ENCODE data around the gene MYO3A. TPM values are rescaled to one million over a fixed set of nuclear protein-coding genes. Genes with fewer than 3 reads are reported as not detected.

MYO3A gene
- polyA plus RNA-seq, 1 donor (not counting 4 experiments of a cell fraction or from before 2014, with no cell fraction given) = not detected

- Histone ChIP-seq H3K4me2 (ENCODE audit: control insufficient read depth, extremely low read depth, insufficient read depth, low read depth, low read length) (no peak overlapping the region), H3K79me2 (ENCODE audit: control insufficient read depth, insufficient read depth, low read length) (no peaks in the 10 kb centered on the region), H3K9me3 (ENCODE audit: control insufficient read depth, low read depth, low read length) (no peaks in the 10 kb centered on the region), H3K27ac (ENCODE audit: control insufficient read depth, insufficient read depth, low read length) (no peak overlapping the region), H2AFZ (ENCODE audit: control insufficient read depth, low read length) (no peak overlapping the region), H3K9ac (ENCODE audit: control insufficient read depth, extremely low read depth, insufficient read depth, low read length) (no peak overlapping the region), H3K4me1 (ENCODE audit: control insufficient read depth, extremely low read depth, insufficient read depth, low read length) (no peaks in the 10 kb centered on the region), H3K9me1 (ENCODE audit: control insufficient read depth, extremely low read depth, insufficient read depth, low read length) (no peaks in the 10 kb centered on the region), H3K27me3 (ENCODE audit: control insufficient read depth, extremely low read depth, insufficient read depth, low read length) (no peaks in the 10 kb centered on the region), H3K4me3 (ENCODE audit: control insufficient read depth in 2 of 3, extremely low read depth in 1 of 3, insufficient read depth in 2 of 3, low read depth in 1 of 3, low read length in 3 of 3) (no peak overlapping the region), H3K36me3 (ENCODE audit: control insufficient read depth in 2 of 2, extremely low read depth in 1 of 2, insufficient read depth in 2 of 2, low read length in 2 of 2) (no peaks in the 10 kb centered on the region), H4K20me1 (ENCODE audit: control insufficient read depth, extremely low read depth, insufficient read depth, low read length) (no peaks in the 10 kb centered on the region)
- FAIRE-seq = no peak
- dilution Hi-C loops (cut with MboI; ENCODE audit: extremely low pct_ligation_motif_present, low sequenced_read_pairs) = no loop called here
- no peak for DNase-seq (ENCODE audit: low read depth, low spot score)
- TF ChIP-seq CTCF (optimal IDR thresholded peaks at IDR 0.05 in 1 of 3, IDR thresholded peaks at IDR 0.05 in 1 of 3, conservative IDR thresholded peaks at IDR 0.05 in 1 of 3; ENCODE audit: extremely low read depth in 1 of 3, insufficient read depth in 2 of 3, low read length in 3 of 3) (no peak), EZH2 (IDR thresholded peaks at IDR 0.05; ENCODE audit: low read length) (no peak)
Observed at GRCh38 chr10:25978771-25979170, 44.7 kb downstream of the MYO3A start.

GRCh38 chr10:25982107-25982506 lies 48.1 kb downstream of the MYO3A start:
- H3K4me2 ChIP-seq (ENCODE audit: control insufficient read depth, extremely low read depth, insufficient read depth, low read depth, low read length) = no peak overlapping the region
- no peak overlapping the region for H2AFZ ChIP-seq (ENCODE audit: control insufficient read depth, low read length)
- dilution Hi-C loops (cut with MboI; ENCODE audit: extremely low pct_ligation_motif_present, low sequenced_read_pairs) = no loop called here
- H3K36me3 ChIP-seq (ENCODE audit: control insufficient read depth in 2 of 2, extremely low read depth in 1 of 2, insufficient read depth in 2 of 2, low read length in 2 of 2) = no peaks in the 10 kb centered on the region
- H3K9me1 ChIP-seq (ENCODE audit: control insufficient read depth, extremely low read depth, insufficient read depth, low read length) = no peaks in the 10 kb centered on the region
- no peak overlapping the region for H3K27ac ChIP-seq (ENCODE audit: control insufficient read depth, insufficient read depth, low read length)
- H3K9ac ChIP-seq (ENCODE audit: control insufficient read depth, extremely low read depth, insufficient read depth, low read length) = no peak overlapping the region
- no peaks in the 10 kb centered on the region for H4K20me1 ChIP-seq (ENCODE audit: control insufficient read depth, extremely low read depth, insufficient read depth, low read length)
- no peak for FAIRE-seq
- H3K79me2 ChIP-seq (ENCODE audit: control insufficient read depth, insufficient read depth, low read length) = no peaks in the 10 kb centered on the region
- no peak for DNase-seq (ENCODE audit: low read depth, low spot score)
- no peak for TF ChIP-seq CTCF (optimal IDR thresholded peaks at IDR 0.05 in 1 of 3, IDR thresholded peaks at IDR 0.05 in 1 of 3, conservative IDR thresholded peaks at IDR 0.05 in 1 of 3; ENCODE audit: extremely low read depth in 1 of 3, insufficient read depth in 2 of 3, low read length in 3 of 3)
- no peak for TF ChIP-seq EZH2 (IDR thresholded peaks at IDR 0.05; ENCODE audit: low read length)
- H3K27me3 ChIP-seq (ENCODE audit: control insufficient read depth, extremely low read depth, insufficient read depth, low read length) = no peaks in the 10 kb centered on the region
- H3K4me1 ChIP-seq (ENCODE audit: control insufficient read depth, extremely low read depth, insufficient read depth, low read length) = no peaks in the 10 kb centered on the region
- no peak overlapping the region for H3K4me3 ChIP-seq (ENCODE audit: control insufficient read depth in 2 of 3, extremely low read depth in 1 of 3, insufficient read depth in 2 of 3, low read depth in 1 of 3, low read length in 3 of 3)
- H3K9me3 ChIP-seq (ENCODE audit: control insufficient read depth, low read depth, low read length) = no peaks in the 10 kb centered on the region
